ENCODE measurements around the gene PDIA5. TPM values are rescaled to one million over a fixed set of nuclear protein-coding genes. Genes with fewer than 3 reads are reported as not detected.

PDIA5 gene
- total RNA-seq, 4 donors from 2014 or later: 5.3 to 9.2 (median 7.2) TPM

- H3K4me1 ChIP-seq: peaks cover 57% of the 10 kb centered on the region
- TF ChIP-seq POLR2AphosphoS5 (IDR thresholded peaks at IDR 0.05): no peak
- TF ChIP-seq EP300 (IDR thresholded peaks at IDR 0.05): no peak
- no peak for TF ChIP-seq CTCF (IDR thresholded peaks at IDR 0.05)
- TF ChIP-seq POLR2A (IDR thresholded peaks at IDR 0.05): no peak
- WGBS: 85% methylated on average over 7 of the region's 7 CpGs
- H3K36me3 ChIP-seq: no peaks in the 10 kb centered on the region
- H3K27me3 ChIP-seq: no peaks in the 10 kb centered on the region
- no peak overlapping the region for H3K27ac ChIP-seq
- DNase-seq (ENCODE audit: low spot score in 2 of 2): no peak
- no peak overlapping the region for H3K4me3 ChIP-seq
- H3K9me3 ChIP-seq: no peaks in the 10 kb centered on the region
These were observed 14.2 kb downstream of the PDIA5 start for GRCh38 chr3:123080864-123081562.

GRCh38 chr3:123081718-123082369 is 15.0 kb downstream of the PDIA5 start:
- 67% methylated on average over 7 of the region's 8 CpGs for WGBS
- no peaks in the 10 kb centered on the region for H3K36me3 ChIP-seq
- H3K9me3 ChIP-seq: no peaks in the 10 kb centered on the region
- H3K4me1 ChIP-seq: peaks cover 50% of the 10 kb centered on the region
- H3K4me3 ChIP-seq: no peak overlapping the region
- no peak for TF ChIP-seq POLR2A (IDR thresholded peaks at IDR 0.05)
- TF ChIP-seq CTCF (IDR thresholded peaks at IDR 0.05): no peak
- no peak for TF ChIP-seq POLR2AphosphoS5 (IDR thresholded peaks at IDR 0.05)
- no peak for TF ChIP-seq EP300 (IDR thresholded peaks at IDR 0.05)
- H3K27me3 ChIP-seq: no peaks in the 10 kb centered on the region
- DNase-seq (ENCODE audit: low spot score in 2 of 2): no peak
- H3K27ac ChIP-seq: no peak overlapping the region

DNA sequence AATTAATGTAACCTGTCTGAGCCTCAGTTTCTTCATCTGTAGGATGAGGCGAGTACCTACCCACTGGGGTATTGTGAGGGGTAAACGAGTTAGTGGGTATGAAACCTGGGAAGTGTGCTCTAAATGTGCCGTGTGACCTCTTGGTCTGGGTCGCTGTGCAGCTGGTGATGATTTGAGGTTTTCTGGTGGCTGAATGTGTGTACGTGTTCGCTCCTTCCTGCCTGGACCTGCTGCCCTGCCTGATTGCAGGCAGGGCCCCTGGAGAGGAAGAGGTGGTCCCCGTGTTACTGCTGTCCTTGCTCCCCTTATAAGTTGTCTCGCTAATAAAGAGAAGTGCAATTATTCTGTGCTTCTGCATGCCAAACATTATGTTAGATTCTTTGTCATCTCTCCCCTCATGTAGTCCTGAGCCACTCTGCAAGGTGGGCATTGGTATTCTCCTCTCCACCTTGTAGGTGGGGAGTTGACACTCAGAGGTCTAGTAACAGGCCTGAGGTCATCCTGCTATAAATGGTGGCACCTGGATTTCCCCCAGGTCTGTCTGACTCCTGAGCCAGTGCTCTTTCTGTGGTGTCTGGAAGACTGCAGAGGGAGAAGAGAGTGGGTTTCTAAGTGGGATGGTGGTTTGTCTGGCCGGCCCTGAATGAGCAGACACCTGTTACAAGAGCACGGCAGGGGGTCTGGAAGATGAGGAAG is 15.7 kb downstream of the PDIA5 start:
- Histone ChIP-seq H3K4me3 (no peak overlapping the region), H3K9me3 (no peaks in the 10 kb centered on the region), H3K4me1 (peaks cover 48% of the 10 kb centered on the region), H3K27me3 (no peaks in the 10 kb centered on the region), H3K27ac (peak overlapping the region; percentile 19), H3K36me3 (no peaks in the 10 kb centered on the region)
- no peak for TF ChIP-seq CTCF (IDR thresholded peaks at IDR 0.05)
- TF ChIP-seq POLR2AphosphoS5 (IDR thresholded peaks at IDR 0.05): no peak
- no peak for TF ChIP-seq POLR2A (IDR thresholded peaks at IDR 0.05)
- no peak for TF ChIP-seq EP300 (IDR thresholded peaks at IDR 0.05)
- DNase-seq (ENCODE audit: low spot score in 2 of 2): no peak
- WGBS: 73% methylated on average over 10 of the region's 10 CpGs

DNA sequence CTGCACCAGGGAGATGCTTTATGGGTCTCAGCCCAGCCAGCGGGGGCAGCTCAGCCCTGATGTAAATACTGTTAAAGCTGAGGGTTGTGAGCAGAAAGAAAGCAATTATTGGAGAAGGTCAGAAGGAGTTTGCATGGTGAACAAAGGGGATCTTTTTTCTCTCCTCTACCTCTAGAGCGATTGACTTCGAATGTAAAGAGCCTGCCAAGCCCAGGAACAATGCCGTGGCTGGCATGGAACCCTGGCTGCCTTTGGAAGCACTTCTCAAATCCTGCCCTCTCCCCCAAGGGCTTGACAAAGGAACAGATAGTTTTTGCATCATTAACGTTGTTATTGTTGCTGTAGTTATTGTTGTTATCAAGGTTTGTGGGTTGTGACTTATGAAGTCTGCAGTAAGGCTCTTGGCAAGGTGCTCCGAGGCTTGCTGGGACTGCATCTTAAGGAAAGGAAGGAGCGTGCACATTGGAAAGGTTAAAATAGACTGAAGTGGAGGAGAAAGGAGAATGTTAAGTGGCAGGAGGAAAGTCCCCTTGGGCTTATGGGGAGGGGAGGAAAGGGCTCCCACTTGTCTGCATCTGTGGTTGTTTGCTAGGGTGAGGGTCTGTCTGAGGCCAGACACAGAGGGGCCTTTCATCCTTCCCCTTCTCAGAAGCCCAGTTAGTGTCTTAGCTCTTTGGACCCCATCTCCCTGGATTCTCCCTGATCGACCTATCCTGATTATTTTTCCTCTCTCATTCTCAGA is 16.7 kb downstream of the PDIA5 start:
- 45% methylated on average over 8 of the region's 8 CpGs for WGBS
- Histone ChIP-seq H3K27me3 (no peaks in the 10 kb centered on the region), H3K36me3 (no peaks in the 10 kb centered on the region), H3K27ac (no peak overlapping the region), H3K9me3 (no peaks in the 10 kb centered on the region), H3K4me3 (no peak overlapping the region), H3K4me1 (peaks cover 48% of the 10 kb centered on the region)
- no peak for DNase-seq (ENCODE audit: low spot score in 2 of 2)
- TF ChIP-seq CTCF (IDR thresholded peaks at IDR 0.05) (no peak), POLR2A (IDR thresholded peaks at IDR 0.05) (no peak), EP300 (IDR thresholded peaks at IDR 0.05) (no peak), POLR2AphosphoS5 (IDR thresholded peaks at IDR 0.05) (peak in 1 of 3 donors; percentile 25)
